PFSK-1 (cell line): ENCODE results near the gene FAM78B.

Source experiments
- FOXP2 ChIP-seq: optimal IDR thresholded peaks from 2 replicates; pipeline ENCODE3; 2011; ENCODE audit warnings: borderline replicate concordance, control low read depth, inconsistent platforms; ENCODE audit not compliant: insufficient read depth; ENCODE audit errors: extremely low read length, extremely low read depth
- POLR2AphosphoS5 ChIP-seq: IDR thresholded peaks from 2 replicates; pipeline ENCODE4 v1.6.1; 2012; ENCODE audit warnings: low read depth, mild to moderate bottlenecking, control low read depth, low read length, moderate library complexity
- REST ChIP-seq, 2 experiments: IDR thresholded peaks; 2 replicates each; pipeline versions ENCODE4 v1.6.1 to v1.8.0; 2011 to 2012; ENCODE audit warnings: low read depth in 2 of 2, low read length in 2 of 2, control low read depth in 1 of 2, inconsistent platforms in 1 of 2, mild to moderate bottlenecking in 1 of 2, moderate library complexity in 1 of 2; ENCODE audit not compliant: insufficient read depth in 1 of 2
- SIN3A ChIP-seq: IDR thresholded peaks from 2 replicates; pipeline ENCODE4 v1.6.1; 2012; ENCODE audit warnings: mild to moderate bottlenecking, low read length, moderate library complexity, borderline replicate concordance; ENCODE audit not compliant: insufficient read depth
- TAF1 ChIP-seq: IDR thresholded peaks from 2 replicates; pipeline ENCODE4 v1.6.1; 2012; ENCODE audit warnings: low read length, control low read depth, borderline replicate concordance; ENCODE audit not compliant: insufficient read depth

Gene FAM78B

DNA sequence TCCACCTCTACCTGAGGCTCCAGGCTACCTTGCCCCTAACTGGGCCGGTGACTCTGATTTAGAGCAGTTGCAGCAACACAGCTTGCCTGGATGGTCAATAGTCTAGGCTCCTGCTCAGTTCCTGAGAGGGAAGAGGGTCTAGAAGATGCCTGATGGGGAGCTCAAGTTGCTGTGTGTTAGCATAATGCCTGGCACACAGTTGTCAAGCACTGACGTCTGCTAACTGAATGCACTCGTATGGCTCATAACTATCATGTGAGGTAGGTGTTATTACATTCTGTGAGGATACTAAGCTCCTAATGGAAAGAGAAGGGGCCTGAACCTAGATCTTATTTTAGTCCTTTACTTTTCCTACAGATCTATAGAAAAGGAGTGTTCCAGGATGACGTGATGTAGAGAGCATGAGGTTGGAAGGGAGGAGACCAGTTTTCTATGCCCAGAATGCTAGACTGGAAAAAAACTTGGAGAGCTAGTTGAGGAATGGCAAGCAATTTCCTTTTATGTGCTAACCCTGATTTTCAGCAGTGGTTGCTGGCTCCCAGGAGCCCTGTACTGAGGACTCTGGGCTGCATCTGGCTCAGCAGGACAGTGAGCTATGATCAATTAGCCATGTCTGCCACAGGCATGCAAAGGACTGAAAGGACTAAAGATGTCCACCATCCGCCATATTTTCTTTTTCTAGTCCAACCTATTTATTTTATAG is 30.0 kb downstream of the FAM78B start:
- TF ChIP-seq REST (IDR thresholded peaks at IDR 0.05; ENCODE audit: insufficient read depth in 1 of 2, low read depth in 2 of 2, low read length in 2 of 2) (no peak), POLR2AphosphoS5 (no peak), SIN3A (no peak), TAF1 (no peak)

DNA sequence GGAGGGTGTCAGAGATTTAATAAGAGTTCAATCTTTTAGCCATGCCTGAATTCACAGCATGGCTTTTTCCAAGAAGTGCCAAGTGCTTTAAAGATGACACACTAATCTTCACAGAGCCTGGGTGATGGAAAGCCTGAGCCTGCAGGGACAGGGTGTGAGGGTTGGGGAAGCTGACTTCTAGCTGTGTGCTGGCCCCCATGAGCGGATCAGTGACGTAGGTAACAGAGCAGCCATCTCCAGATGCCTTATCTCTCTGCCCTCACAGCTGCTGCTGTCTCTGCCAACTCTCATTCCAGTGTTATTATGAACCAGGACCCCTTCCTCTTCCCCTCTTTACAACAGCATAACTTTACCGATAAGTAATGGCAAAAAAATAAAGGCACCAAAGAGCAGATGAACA is 30.6 kb downstream of the FAM78B start:
- no peak for TF ChIP-seq FOXP2
- no peak for TF ChIP-seq REST (IDR thresholded peaks at IDR 0.05; ENCODE audit: insufficient read depth in 1 of 2, low read depth in 2 of 2, low read length in 2 of 2)
- TF ChIP-seq SIN3A = no peak
- no peak for TF ChIP-seq TAF1

- no peak for TF ChIP-seq SIN3A
- TF ChIP-seq FOXP2 = no peak
- no peak for TF ChIP-seq REST (IDR thresholded peaks at IDR 0.05; ENCODE audit: insufficient read depth in 1 of 2, low read depth in 2 of 2, low read length in 2 of 2)
- TF ChIP-seq POLR2AphosphoS5 = no peak
- TF ChIP-seq TAF1 = no peak
These were observed 32.9 kb downstream of the FAM78B start for GRCh38 chr1:166133857-166134256.

DNA sequence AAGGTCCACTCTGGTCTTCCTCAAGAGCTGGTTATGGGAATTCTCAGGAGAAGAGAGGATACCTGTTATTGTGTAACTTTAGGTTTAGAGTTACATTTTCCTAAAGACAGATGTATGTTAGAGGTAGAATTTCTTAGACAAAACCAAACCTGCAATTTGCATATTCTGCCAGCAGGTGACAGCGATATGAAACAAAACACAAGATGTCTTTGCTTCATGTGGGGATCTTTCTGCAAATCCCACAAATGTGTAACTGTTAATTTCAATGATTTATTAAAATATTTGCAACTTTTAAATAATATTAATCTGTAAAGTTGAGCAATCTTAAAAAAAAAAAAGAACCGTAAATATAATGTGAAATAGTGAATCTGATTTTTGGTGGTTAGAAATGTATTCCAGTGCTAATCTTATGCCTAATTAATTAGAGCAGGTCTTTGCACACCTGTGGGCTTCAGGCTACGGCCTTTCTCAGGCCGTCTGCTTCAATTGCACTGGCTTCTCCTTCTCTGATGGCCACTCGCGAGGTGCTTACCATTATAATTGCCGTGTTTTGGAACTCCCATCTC is 33.4 kb downstream of the FAM78B start:
- TF ChIP-seq REST (IDR thresholded peaks at IDR 0.05; ENCODE audit: insufficient read depth in 1 of 2, low read depth in 2 of 2, low read length in 2 of 2) (no peak), TAF1 (no peak), FOXP2 (no peak), POLR2AphosphoS5 (no peak), SIN3A (no peak)

DNA sequence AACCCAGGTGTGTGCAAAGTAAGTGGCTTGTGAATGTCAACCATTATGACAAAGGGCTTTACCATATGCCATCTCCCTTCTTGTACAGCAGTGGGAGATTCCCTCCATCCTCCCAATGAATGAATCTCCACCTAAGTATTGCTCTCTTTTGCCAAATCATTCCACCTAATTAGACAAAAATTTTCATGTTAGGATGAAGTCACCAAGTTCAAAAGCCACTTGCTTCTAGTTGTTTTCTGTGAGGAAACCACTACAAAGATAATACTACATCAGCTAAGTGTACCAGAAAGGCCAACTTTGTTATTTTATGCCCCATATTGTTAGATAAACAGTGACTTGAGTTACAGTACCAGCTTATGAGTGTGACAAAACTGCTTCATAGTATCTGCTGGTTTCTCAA is 34.3 kb downstream of the FAM78B start:
- TF ChIP-seq SIN3A = no peak
- TF ChIP-seq FOXP2 = no peak
- TF ChIP-seq POLR2AphosphoS5 = no peak
- TF ChIP-seq REST (IDR thresholded peaks at IDR 0.05; ENCODE audit: insufficient read depth in 1 of 2, low read depth in 2 of 2, low read length in 2 of 2) = no peak
- no peak for TF ChIP-seq TAF1
